ENCODE results near the gene SERPINA5. TPM values are rescaled to one million over a fixed set of nuclear protein-coding genes. Genes with fewer than 3 reads are reported as not detected.

The SERPINA5 gene, protein sequence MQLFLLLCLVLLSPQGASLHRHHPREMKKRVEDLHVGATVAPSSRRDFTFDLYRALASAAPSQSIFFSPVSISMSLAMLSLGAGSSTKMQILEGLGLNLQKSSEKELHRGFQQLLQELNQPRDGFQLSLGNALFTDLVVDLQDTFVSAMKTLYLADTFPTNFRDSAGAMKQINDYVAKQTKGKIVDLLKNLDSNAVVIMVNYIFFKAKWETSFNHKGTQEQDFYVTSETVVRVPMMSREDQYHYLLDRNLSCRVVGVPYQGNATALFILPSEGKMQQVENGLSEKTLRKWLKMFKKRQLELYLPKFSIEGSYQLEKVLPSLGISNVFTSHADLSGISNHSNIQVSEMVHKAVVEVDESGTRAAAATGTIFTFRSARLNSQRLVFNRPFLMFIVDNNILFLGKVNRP
- polyA plus RNA-seq (2011; rRNA removed) (not detected in 2 replicates), polyA minus RNA-seq (2011; rRNA and poly(A)+ RNA removed) (0.13 TPM in 1 of 2 replicates, not detected in the other)

DNA sequence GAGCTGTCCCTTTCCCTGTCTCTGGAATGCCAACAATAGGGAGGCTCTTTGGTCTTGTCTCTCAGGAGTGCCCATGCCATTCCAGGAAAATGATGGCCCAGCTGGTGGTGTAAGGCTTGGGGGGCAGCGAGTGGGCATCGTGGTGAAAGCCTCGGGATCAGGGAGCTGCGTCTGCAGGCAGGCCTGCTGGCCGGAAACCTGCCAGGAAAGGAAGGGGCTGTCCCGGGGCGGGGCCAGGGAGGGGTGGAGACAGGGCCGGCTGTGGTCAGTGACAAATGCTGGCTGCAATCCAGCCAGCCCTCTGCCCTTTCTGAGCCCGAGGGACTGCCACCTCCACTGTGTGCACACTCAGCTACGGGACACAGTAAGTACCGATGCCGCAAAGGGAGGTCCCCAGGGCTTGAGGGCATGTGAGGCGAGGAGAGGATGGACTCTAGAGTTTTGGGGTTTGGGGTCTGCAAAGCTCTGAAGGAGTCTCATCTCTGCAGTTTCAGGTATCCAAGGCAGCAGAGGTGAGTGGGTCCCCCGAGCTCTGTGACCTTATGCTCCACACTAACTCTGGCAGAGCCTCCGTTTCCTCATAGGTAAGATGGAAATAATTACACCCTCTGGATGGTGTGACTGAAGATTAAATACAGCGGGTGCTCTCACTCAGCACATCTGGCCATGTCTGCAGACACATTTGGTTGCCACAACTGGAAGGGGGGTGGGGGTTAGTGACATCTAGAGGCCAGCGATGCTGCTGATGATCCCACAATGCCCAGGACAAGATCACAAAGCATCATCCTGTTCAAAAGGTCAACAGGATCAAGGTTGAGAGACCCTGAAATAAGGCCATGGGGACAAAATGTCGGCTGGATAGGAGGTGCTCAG, at the start of gene SERPINA5:
Gene SERPINA5, plus strand, starts transcription at position 300 of the 873 bp plus-strand sequence. CDS start 5,937 bp downstream, outside the sequence.
- H3K9me3 ChIP-seq (ENCODE audit: control insufficient read depth, insufficient read depth, low read length), result no peaks in the 10 kb centered on the region
- H3K4me3 ChIP-seq (ENCODE audit: low read depth, low read length), result no peak within 1 kb of the TSS
- peaks cover 10% of the 10 kb centered on the region for H3K27me3 ChIP-seq (ENCODE audit: control insufficient read depth, insufficient read depth, low read length)
- DNase-seq (ENCODE audit: low read depth, low spot score), result no peak
- POLR2A ChIA-PET, result no interaction called here
- no peak for TF ChIP-seq CTCF (IDR thresholded peaks at IDR 0.05; ENCODE audit: low read depth, low read length)
- CTCF ChIA-PET, result interaction anchor here (0.7 to 1.2 kb wide), 2 partner anchors 38 to 95 kb away, joined by 3 read pairs; no protein-coding TSS in a partner anchor
- H3K27ac ChIP-seq (ENCODE audit: low read depth, low read length), result no peak within 1 kb of the TSS

GRCh38 chr14:94532447-94532846, 48.8 kb upstream of the SERPINA5 start:
- POLR2A ChIA-PET, result no interaction called here
- no peak overlapping the region for H3K4me3 ChIP-seq (ENCODE audit: low read depth, low read length)
- DNase-seq (ENCODE audit: low read depth, low spot score), result no peak
- no peaks in the 10 kb centered on the region for H3K9me3 ChIP-seq (ENCODE audit: control insufficient read depth, insufficient read depth, low read length)
- CTCF ChIA-PET, result interaction anchor here (1.1 to 4.7 kb wide), 4 partner anchors 17 to 109 kb away, joined by 3 to 30 read pairs (median 18); no protein-coding TSS in a partner anchor
- H3K27ac ChIP-seq (ENCODE audit: low read depth, low read length), result no peak overlapping the region
- TF ChIP-seq CTCF (IDR thresholded peaks at IDR 0.05; ENCODE audit: low read depth, low read length), result no peak
- H3K27me3 ChIP-seq (ENCODE audit: control insufficient read depth, insufficient read depth, low read length), result peaks cover 2% of the 10 kb centered on the region

DNA sequence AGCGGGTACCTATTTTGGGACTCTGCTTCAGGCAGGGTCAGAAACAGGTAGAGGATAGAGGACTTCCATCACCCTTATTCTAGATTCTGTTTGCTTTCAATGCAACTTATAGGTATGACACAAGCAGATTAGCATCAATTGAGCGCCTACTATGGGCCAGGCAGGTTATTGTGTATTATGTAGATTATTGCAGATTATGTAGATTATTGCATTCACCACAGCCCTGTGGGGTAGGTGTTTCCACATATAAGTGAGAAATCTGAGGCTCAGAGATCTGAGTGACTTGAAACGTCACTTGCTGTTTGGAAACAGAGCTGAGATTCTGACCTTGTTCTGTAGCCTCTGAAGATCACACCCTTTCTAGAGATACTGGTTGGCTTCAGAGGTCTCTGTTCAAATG, 45.7 kb upstream of the SERPINA5 start:
- no peak for DNase-seq (ENCODE audit: low read depth, low spot score)
- POLR2A ChIA-PET, result no interaction called here
- CTCF ChIA-PET, result no interaction called here
- Histone ChIP-seq H3K27ac (ENCODE audit: low read depth, low read length) (no peak overlapping the region), H3K4me3 (ENCODE audit: low read depth, low read length) (no peak overlapping the region), H3K27me3 (ENCODE audit: control insufficient read depth, insufficient read depth, low read length) (peaks cover 2% of the 10 kb centered on the region), H3K9me3 (ENCODE audit: control insufficient read depth, insufficient read depth, low read length) (no peaks in the 10 kb centered on the region)
- TF ChIP-seq CTCF (IDR thresholded peaks at IDR 0.05; ENCODE audit: low read depth, low read length), result no peak

DNA sequence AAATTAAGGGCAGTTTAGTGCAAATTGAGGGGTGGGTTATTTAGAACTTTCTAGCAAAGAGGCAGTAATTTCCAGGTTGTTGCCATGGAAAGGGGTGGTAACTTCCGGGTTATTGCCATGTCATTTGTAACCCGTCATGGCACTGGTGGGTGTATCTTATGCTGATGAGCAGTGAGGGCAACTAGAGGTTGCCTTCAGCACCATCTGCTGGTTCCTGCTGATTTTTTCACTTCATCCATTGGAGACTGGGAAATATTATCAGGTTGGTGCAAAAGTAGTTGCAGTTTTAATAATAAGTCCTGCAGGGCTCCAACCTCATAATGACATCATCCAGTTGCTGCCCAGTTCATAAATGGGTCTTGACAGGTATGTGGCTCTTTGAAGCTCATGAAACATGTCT, 44.4 kb upstream of the SERPINA5 start:
- DNase-seq (ENCODE audit: low read depth, low spot score), result no peak
- TF ChIP-seq CTCF (IDR thresholded peaks at IDR 0.05; ENCODE audit: low read depth, low read length), result no peak
- ChIA-PET POLR2A (no interaction called here), CTCF (no interaction called here)
- Histone ChIP-seq H3K9me3 (ENCODE audit: control insufficient read depth, insufficient read depth, low read length) (no peaks in the 10 kb centered on the region), H3K27ac (ENCODE audit: low read depth, low read length) (no peak overlapping the region), H3K27me3 (ENCODE audit: control insufficient read depth, insufficient read depth, low read length) (peaks cover 2% of the 10 kb centered on the region), H3K4me3 (ENCODE audit: low read depth, low read length) (no peak overlapping the region)

All from AG04450 (cell line).